Occipital lobe (tissue), 2 donors: ENCODE measurements around the gene SMIM24. TPM values are rescaled to one million over a fixed set of nuclear protein-coding genes. Genes with fewer than 3 reads are reported as not detected.
"Not testable (repeated sequence)": the region's sequence is repeated elsewhere in the genome, so short reads cannot be mapped to it uniquely, and the experiment has no call there.

Experiments
- DNase-seq: peaks from one replicate; lab custom pipeline; 2025; lab: John Stamatoyannopoulos, UW
- total RNA-seq: library from RNA; depleted of rRNA; stranded (reverse); fragments of >200 nt; gene quantifications from one replicate; pipeline ENCODE4 v1.2.3, GENCODE V29; 2014

Gene SMIM24
- not detected for total RNA-seq

GRCh38 chr19:3480383-3481091, at the start of gene SMIM24:
Gene SMIM24 (minus strand): TSS chr19:3480525. CDS start chr19:3480463, 62 bp downstream.
- no peak for DNase-seq

- DNase-seq, result not testable (repeated sequence)
Measured at GRCh38 chr19:3529299-3529698, 49.0 kb upstream of the SMIM24 start.

GRCh38 chr19:3528539-3529211, 48.4 kb upstream of the SMIM24 start:
- DNase-seq, result no peak

GRCh38 chr19:3528080-3528479, 47.8 kb upstream of the SMIM24 start:
- no peak for DNase-seq

GRCh38 chr19:3527238-3527910, 47.0 kb upstream of the SMIM24 start:
- no peak for DNase-seq

GRCh38 chr19:3526507-3527237, 46.3 kb upstream of the SMIM24 start:
- DNase-seq, result no peak

- DNase-seq, result no peak
Measured at GRCh38 chr19:3524904-3525451, 44.7 kb upstream of the SMIM24 start.

GRCh38 chr19:3524078-3524842, 43.9 kb upstream of the SMIM24 start:
- no peak for DNase-seq

- DNase-seq, result no peak
Measured at GRCh38 chr19:3523361-3524077, 43.2 kb upstream of the SMIM24 start.

GRCh38 chr19:3522421-3523360, 42.4 kb upstream of the SMIM24 start:
- DNase-seq, result no peak

GRCh38 chr19:3521104-3521445, 40.8 kb upstream of the SMIM24 start:
- DNase-seq, result no peak

GRCh38 chr19:3520166-3521103, 40.1 kb upstream of the SMIM24 start:
- no peak for DNase-seq

- no peak for DNase-seq
Measured at GRCh38 chr19:3519126-3519525, 38.8 kb upstream of the SMIM24 start.

- no peak for DNase-seq
Measured at GRCh38 chr19:3518659-3519058, 38.3 kb upstream of the SMIM24 start.

GRCh38 chr19:3518255-3518654, 37.9 kb upstream of the SMIM24 start:
- DNase-seq, result no peak

GRCh38 chr19:3517638-3518037, 37.3 kb upstream of the SMIM24 start:
- DNase-seq, result no peak

GRCh38 chr19:3516675-3517207, 36.4 kb upstream of the SMIM24 start:
- DNase-seq, result no peak
